GM12878 (cell line): Measurements from ENCODE around the gene NUMA1. TPM values are rescaled to one million over a fixed set of nuclear protein-coding genes. Genes with fewer than 3 reads are reported as not detected.
A peak's percentile ranks its signal among the peaks of the same experiment; 100 is the strongest.

ENCODE experiments used
- ATAC-seq: fragments of 200-7000 bp; cut with Tn5 transposase; 3 replicates; pipeline ENCODE4 v1.9.1; 2020; ENCODE audit warnings: mild to moderate bottlenecking, moderate library complexity
- BruUV-seq: library from RNA; stranded (reverse); fragments of 400-500 nt; replicated peaks from 2 replicates; lab custom pipeline; 2021; lab: Mats Ljungman, UMichigan
- CTCF ChIA-PET: fragments of 300-600 bp; sonication (Branson Sonifier 250); formaldehyde crosslinking; extraction: SDS; loops from one replicate; lab custom pipeline; 2021; ENCODE audit warnings: inconsistent platforms; lab: Yijun Ruan, JAX
- POLR2A ChIA-PET: fragments of 350-600 bp; formaldehyde crosslinking; extraction: SDS; loops from one replicate; lab custom pipeline; 2021; ENCODE audit warnings: inconsistent platforms; lab: Charles Lee
- RAD21 ChIA-PET: fragments of 300-600 bp; sonication (Branson Sonifier 250); formaldehyde crosslinking; loops from one replicate; lab custom pipeline; 2023; ENCODE audit warnings: antibody characterized with exemption; ENCODE audit not compliant: unreplicated experiment; lab: Charles Lee
- SMC1A ChIA-PET: fragments of 300-600 bp; sonication (Branson Sonifier 250); formaldehyde crosslinking; loops from one replicate; lab custom pipeline; 2023; ENCODE audit not compliant: unreplicated experiment, uncharacterized antibody; lab: Charles Lee
- DNase-seq: peaks from one replicate; pipeline ENCODE4 v3.0.0-alpha.2; 2011; ENCODE audit warnings: low read depth, low spot score
- FAIRE-seq: peaks from 3 replicates; lab custom pipeline; 2011; peaks lifted over from hg19 to GRCh38; lab: Jason Lieb, UNC
- H2AFZ ChIP-seq: 2 replicates; pipeline ENCODE4 v1.6.0; 2011; ENCODE audit warnings: low read depth, low read length, control low read depth; ENCODE audit not compliant: control insufficient read depth
- H3K27ac ChIP-seq: 2 replicates; pipeline ENCODE4 v1.5.1; 2011; ENCODE audit warnings: control low read depth; ENCODE audit not compliant: control insufficient read depth, insufficient read depth
- H3K27me3 ChIP-seq, 2 experiments: replicated peaks in 1 of 2; 2 replicates each; pipeline versions ENCODE4 v1.6.0 to v1.6.1; 2011; ENCODE audit warnings: low read length in 1 of 2; ENCODE audit not compliant: control insufficient read depth in 2 of 2, insufficient read depth in 2 of 2
- H3K36me3 ChIP-seq, 2 experiments: 2 replicates each; pipeline ENCODE4 v1.5.1; 2011; ENCODE audit warnings: low read length in 1 of 2; ENCODE audit not compliant: control insufficient read depth in 2 of 2, insufficient read depth in 2 of 2
- H3K4me1 ChIP-seq: 2 replicates; pipeline ENCODE4 v1.6.1; 2011; ENCODE audit warnings: mild to moderate bottlenecking, low read length, moderate library complexity, mixed read lengths; ENCODE audit not compliant: control insufficient read depth, insufficient read depth
- H3K4me2 ChIP-seq: 2 replicates; pipeline ENCODE4 v1.6.0; 2011; ENCODE audit warnings: control low read depth; ENCODE audit not compliant: control insufficient read depth, insufficient read depth
- H3K4me3 ChIP-seq: fragments of 200-600 bp; sonication (generic); 2 replicates; pipeline ENCODE4 v1.5.1; 2016
- H3K79me2 ChIP-seq: 2 replicates; pipeline ENCODE4 v1.6.0; 2011; ENCODE audit warnings: low read length; ENCODE audit not compliant: control insufficient read depth, insufficient read depth
- H3K9ac ChIP-seq: 2 replicates; pipeline ENCODE4 v1.8.0; 2011; ENCODE audit warnings: low read length, control low read depth, mixed read lengths; ENCODE audit not compliant: control insufficient read depth, insufficient read depth
- H3K9me3 ChIP-seq: replicated peaks from 3 replicates; pipeline ENCODE4 v1.5.1; 2011; ENCODE audit warnings: mild to moderate bottlenecking, low read length; ENCODE audit not compliant: control insufficient read depth, insufficient read depth
- H4K20me1 ChIP-seq: 2 replicates; pipeline ENCODE4 v1.6.0; 2011; ENCODE audit not compliant: control insufficient read depth, insufficient read depth
- CEBPB ChIP-seq, 2 experiments: fragments of 150-350 bp in 1 of 2; IDR thresholded peaks; 2 replicates each; pipeline ENCODE4 v1.6.1; 2012 to 2014; ENCODE audit warnings: low read depth in 2 of 2, low read length in 2 of 2, borderline replicate concordance in 1 of 2, inconsistent platforms in 1 of 2
- CHD1 ChIP-seq: IDR thresholded peaks from 2 replicates; pipeline ENCODE4 v1.6.1; 2012; ENCODE audit warnings: low read depth, low read length, improper control_type of control experiment
- CREB1 ChIP-seq: IDR thresholded peaks from 2 replicates; pipeline ENCODE4 v1.6.1; 2012; ENCODE audit warnings: low read depth, mild to moderate bottlenecking, inconsistent platforms
- HDAC2 ChIP-seq: fragments of 200-600 bp; sonication (generic); IDR thresholded peaks from 2 replicates; pipeline ENCODE4 v1.6.1; 2017
- HDGF ChIP-seq: fragments of 450-650 bp; IDR thresholded peaks from 2 replicates; pipeline ENCODE4 v1.6.1; 2016; ENCODE audit warnings: antibody characterized with exemption
- KLF5 ChIP-seq: fragments of 450-650 bp; IDR thresholded peaks from 2 replicates; pipeline ENCODE4 v1.6.1; 2014; ENCODE audit warnings: mild to moderate bottlenecking; ENCODE audit not compliant: partially characterized antibody
- MEF2A ChIP-seq: IDR thresholded peaks from 2 replicates; pipeline ENCODE4 v1.6.1; 2011; ENCODE audit warnings: low read depth, mild to moderate bottlenecking, low read length, moderate library complexity; ENCODE audit not compliant: insufficient read depth
- NBN ChIP-seq: fragments of 450-650 bp; IDR thresholded peaks from 2 replicates; pipeline ENCODE4 v1.6.1; 2016
- NFIC ChIP-seq: IDR thresholded peaks from 2 replicates; pipeline ENCODE4 v1.6.1; 2012; ENCODE audit warnings: low read depth, mild to moderate bottlenecking, inconsistent platforms, low read length, moderate library complexity
- NFYA ChIP-seq: IDR thresholded peaks from 2 replicates; pipeline ENCODE4 v1.6.1; 2011; ENCODE audit warnings: low read depth, mild to moderate bottlenecking, low read length, improper control_type of control experiment, borderline replicate concordance
- NFYB ChIP-seq: IDR thresholded peaks from 2 replicates; pipeline ENCODE4 v1.6.1; 2011; ENCODE audit warnings: low read depth, mild to moderate bottlenecking, low read length, improper control_type of control experiment, moderate library complexity; ENCODE audit not compliant: insufficient read depth
- NR2F1 ChIP-seq: fragments of 450-650 bp; conservative IDR thresholded peaks from 2 replicates; pipeline ENCODE4 v1.6.1; 2017; ENCODE audit warnings: mild to moderate bottlenecking
- NRF1 ChIP-seq: conservative IDR thresholded peaks from 2 replicates; pipeline ENCODE4 v1.6.1; 2011; ENCODE audit warnings: mild to moderate bottlenecking, low read depth, low read length, improper control_type of control experiment
- PAX5 ChIP-seq: IDR thresholded peaks from 2 replicates; pipeline ENCODE4 v1.6.1; 2011; ENCODE audit warnings: low read depth, low read length, borderline replicate concordance
- PAX8 ChIP-seq: fragments of 450-650 bp; IDR thresholded peaks from 2 replicates; pipeline ENCODE4 v1.6.1; 2017; ENCODE audit warnings: mild to moderate bottlenecking, moderate library complexity
- POU2F2 ChIP-seq: IDR thresholded peaks from 3 replicates; pipeline ENCODE4 v1.6.1; 2011; ENCODE audit warnings: low read depth, mild to moderate bottlenecking, low read length, borderline replicate concordance
- RUNX3 ChIP-seq: IDR thresholded peaks from 2 replicates; pipeline ENCODE4 v1.6.1; 2012; ENCODE audit warnings: low read length, inconsistent platforms
- SMAD5 ChIP-seq: IDR thresholded peaks from 2 replicates; pipeline ENCODE4 v1.6.1; 2016; ENCODE audit warnings: antibody characterized with exemption, low read depth
- TARDBP ChIP-seq: IDR thresholded peaks from 2 replicates; pipeline ENCODE4 v1.6.1; 2016; ENCODE audit warnings: borderline replicate concordance
- YBX1 ChIP-seq: fragments of 450-650 bp; IDR thresholded peaks from 2 replicates; pipeline ENCODE4 v1.6.1; 2016; ENCODE audit warnings: antibody characterized with exemption
- in situ Hi-C: fragments of 300-500 bp; cut with MboI; formaldehyde crosslinking; loops from 9 replicates; pipeline ENCODE4 v1.14.3; 2018; ENCODE audit warnings: mixed read lengths
- intact Hi-C: fragments of 100-400 bp; cut with micrococcal nuclease; formaldehyde crosslinking; loops from one replicate; pipeline ENCODE4 v1.14.2; 2022; ENCODE audit not compliant: unreplicated experiment
- polyA plus RNA-seq, 11 experiments: library from polyadenylated mRNA; depleted of rRNA in 4 of 11; unstranded in 6 of 11; stranded (reverse) in 5 of 11; fragments of >200 nt; fragmentation: Nextera tagmentation in 4 of 11; fragmentation: Illumina TruSeq in 1 of 11; extraction: Ambion mirVana in 4 of 11; extraction: Trizol in 1 of 11; gene quantifications; 1 replicate in 1 of 11; 2 replicates in 10 of 11; pipeline versions ENCODE4 v1.2.1 to v1.2.3, GENCODE V29; 2011 to 2016; ENCODE audit warnings: inconsistent platforms in 2 of 11, missing spikeins in 2 of 11, low read depth in 1 of 11
- total RNA-seq, 4 experiments: library from RNA; depleted of rRNA in 3 of 4; stranded (reverse); fragments of >200 nt in 3 of 4; fragmentation: Illumina TruSeq in 1 of 4; extraction: Trizol in 1 of 4; gene quantifications; 2 replicates each; pipeline versions ENCODE4 v1.2.1 to v1.2.3, GENCODE V29; 2013 to 2021
- TF ChIP-seq, protein P1 (sequence below): IDR thresholded peaks from 2 replicates; pipeline ENCODE4 v1.6.1; 2012; ENCODE audit warnings: mild to moderate bottlenecking, low read depth, low read length

Gene NUMA1
- total and polyA plus RNA-seq, 10 of the 15 experiments (the other 5 are each of a cell fraction or from before 2014, with no cell fraction given), result 5.5 to 111 (median 61.0) TPM

DNA sequence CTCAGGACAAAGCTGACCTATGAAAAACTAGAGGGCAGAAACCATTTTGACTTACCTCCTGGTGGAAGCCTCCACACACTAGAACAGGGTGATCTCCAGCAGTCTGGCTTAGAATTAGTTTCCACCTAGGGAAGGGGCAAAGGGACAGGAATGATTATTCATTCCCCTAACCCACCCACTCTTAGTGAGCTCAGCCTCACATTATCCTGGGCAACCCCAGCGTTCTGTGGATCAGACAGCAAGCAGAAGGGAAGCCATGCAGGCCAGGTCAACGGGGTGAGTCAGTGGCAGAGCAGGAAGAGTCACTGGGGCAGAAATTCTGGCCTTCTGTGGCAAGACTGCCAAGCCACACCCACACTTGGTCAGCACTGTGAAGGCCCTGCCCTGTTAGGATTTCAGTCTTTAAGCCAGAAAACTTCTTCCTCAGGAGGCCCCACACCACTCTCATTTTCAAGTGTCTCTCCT lies 10.5 kb downstream of the NUMA1 start (continued):
- peak; percentile 40; the same call in 1 of the 2 replicates for TF ChIP-seq NFYB
- no peak for TF ChIP-seq TARDBP

- Histone ChIP-seq H2AFZ (peak overlapping the region; percentile 8), H3K36me3 (no peaks in the 10 kb centered on the region; a peak in 2 of 4 replicates), H3K79me2 (peaks cover 55% of the 10 kb centered on the region), H3K4me1 (peaks cover 27% of the 10 kb centered on the region), H3K27ac (peak overlapping the region; percentile 63), H3K9ac (peak overlapping the region; percentile 41), H3K4me2 (peak overlapping the region; percentile 56), H4K20me1 (no peaks in the 10 kb centered on the region), H3K4me3 (peak overlapping the region; percentile 59), H3K27me3 (no peaks in the 10 kb centered on the region), H3K9me3 (no peaks in the 10 kb centered on the region)
- ChIA-PET SMC1A (interaction anchor here (1.2 to 8.0 kb wide), 8 partner anchors 9 to 40 kb away, joined by 3 to 48 read pairs (median 6); no protein-coding TSS in a partner anchor), POLR2A (interaction anchor here (0.5 to 2.2 kb wide), 10 partner anchors 8 to 50 kb away, joined by 3 to 9 read pairs (median 4); no protein-coding TSS in a partner anchor), RAD21 (interaction anchor here (1.1 to 7.8 kb wide), 4 partner anchors 22 to 141 kb away, joined by 3 to 46 read pairs (median 6); no protein-coding TSS in a partner anchor), CTCF (interaction anchor here (1.0 to 2.9 kb wide), 8 partner anchors 8 to 83 kb away, joined by 3 to 16 read pairs (median 4); no protein-coding TSS in a partner anchor)
- BruUV-seq, result no TSS peak
- peak; percentile 52 for ATAC-seq
- DNase-seq, result no peak
- FAIRE-seq, result peak; percentile 54
- intact Hi-C loops (no loop called here), in situ Hi-C loops (no loop called here)
- TF ChIP-seq PAX5 (no peak), CHD1 (no peak), POU2F2 (no peak), YBX1 (no peak), NRF1 (no peak), KLF5 (no peak), NBN (no peak), RUNX3 (peak; percentile 76), SMAD5 (no peak), NFIC (peak; percentile 44; the same call in 1 of the 2 replicates), HDAC2 (no peak), CEBPB (IDR thresholded peaks at IDR 0.05; ENCODE audit: borderline replicate concordance in 1 of 2, low read depth in 2 of 2, low read length in 2 of 2) (no peak), CREB1 (no peak), MEF2A (peak; percentile 63; the same call in 1 of the 2 replicates), HDGF (no peak), NFYA (no peak), PAX8 (no peak), NR2F1 (no peak)
- TF ChIP-seq, protein P1, sequence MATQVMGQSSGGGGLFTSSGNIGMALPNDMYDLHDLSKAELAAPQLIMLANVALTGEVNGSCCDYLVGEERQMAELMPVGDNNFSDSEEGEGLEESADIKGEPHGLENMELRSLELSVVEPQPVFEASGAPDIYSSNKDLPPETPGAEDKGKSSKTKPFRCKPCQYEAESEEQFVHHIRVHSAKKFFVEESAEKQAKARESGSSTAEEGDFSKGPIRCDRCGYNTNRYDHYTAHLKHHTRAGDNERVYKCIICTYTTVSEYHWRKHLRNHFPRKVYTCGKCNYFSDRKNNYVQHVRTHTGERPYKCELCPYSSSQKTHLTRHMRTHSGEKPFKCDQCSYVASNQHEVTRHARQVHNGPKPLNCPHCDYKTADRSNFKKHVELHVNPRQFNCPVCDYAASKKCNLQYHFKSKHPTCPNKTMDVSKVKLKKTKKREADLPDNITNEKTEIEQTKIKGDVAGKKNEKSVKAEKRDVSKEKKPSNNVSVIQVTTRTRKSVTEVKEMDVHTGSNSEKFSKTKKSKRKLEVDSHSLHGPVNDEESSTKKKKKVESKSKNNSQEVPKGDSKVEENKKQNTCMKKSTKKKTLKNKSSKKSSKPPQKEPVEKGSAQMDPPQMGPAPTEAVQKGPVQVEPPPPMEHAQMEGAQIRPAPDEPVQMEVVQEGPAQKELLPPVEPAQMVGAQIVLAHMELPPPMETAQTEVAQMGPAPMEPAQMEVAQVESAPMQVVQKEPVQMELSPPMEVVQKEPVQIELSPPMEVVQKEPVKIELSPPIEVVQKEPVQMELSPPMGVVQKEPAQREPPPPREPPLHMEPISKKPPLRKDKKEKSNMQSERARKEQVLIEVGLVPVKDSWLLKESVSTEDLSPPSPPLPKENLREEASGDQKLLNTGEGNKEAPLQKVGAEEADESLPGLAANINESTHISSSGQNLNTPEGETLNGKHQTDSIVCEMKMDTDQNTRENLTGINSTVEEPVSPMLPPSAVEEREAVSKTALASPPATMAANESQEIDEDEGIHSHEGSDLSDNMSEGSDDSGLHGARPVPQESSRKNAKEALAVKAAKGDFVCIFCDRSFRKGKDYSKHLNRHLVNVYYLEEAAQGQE, result no peak
These were observed 11.1 kb downstream of the NUMA1 start for GRCh38 chr11:72069200-72069599.
